ENCODE measurements around the gene RUNX1. TPM values are rescaled to one million over a fixed set of nuclear protein-coding genes. Genes with fewer than 3 reads are reported as not detected.

Gene RUNX1
- total and polyA plus RNA-seq, 10 of the 15 experiments (the other 5 are each of a cell fraction or from before 2014, with no cell fraction given) = 0.90 to 15.2 (median 4.1) TPM

DNA sequence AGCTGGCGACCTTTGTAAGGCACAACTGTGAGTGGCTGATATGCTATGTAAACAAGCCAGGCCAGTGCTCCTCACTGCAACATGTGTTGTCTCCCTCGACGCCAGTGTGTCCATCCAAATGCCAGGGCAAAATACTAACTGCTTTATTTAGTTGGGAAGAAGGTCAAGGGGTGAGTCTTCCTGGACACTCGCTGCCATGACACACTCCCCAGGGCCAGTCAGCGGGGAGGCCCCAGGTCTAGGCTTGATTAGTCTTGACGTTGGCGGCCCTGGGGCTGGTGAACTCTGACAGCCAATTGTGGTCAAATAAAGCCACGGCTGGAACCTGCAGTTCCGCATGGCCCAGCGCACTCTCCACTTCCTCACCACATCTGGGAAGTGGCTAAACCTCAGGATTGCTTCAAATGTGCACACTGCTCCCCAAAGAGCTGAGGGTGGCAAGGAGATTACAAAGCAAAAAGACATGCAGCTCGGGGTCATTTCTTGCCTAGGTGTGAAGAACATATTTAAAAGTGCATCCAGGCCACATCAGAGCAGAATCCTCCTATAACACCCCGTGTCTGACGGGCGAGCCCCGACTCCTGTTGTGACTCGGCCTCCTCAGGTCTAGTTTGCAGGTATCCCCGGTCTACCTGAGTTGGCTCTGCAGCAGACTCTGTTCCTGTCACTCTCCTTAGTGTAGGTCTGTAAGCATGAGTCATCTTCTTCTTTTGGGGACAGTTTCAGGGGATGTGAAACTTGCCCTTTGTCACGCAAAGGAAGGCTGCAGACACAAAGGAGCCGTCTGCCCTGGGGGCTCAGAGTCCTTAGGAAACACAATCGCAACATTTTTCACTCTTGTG, 183.5 kb downstream of the RUNX1 start (continued):
- TF ChIP-seq, protein P1, sequence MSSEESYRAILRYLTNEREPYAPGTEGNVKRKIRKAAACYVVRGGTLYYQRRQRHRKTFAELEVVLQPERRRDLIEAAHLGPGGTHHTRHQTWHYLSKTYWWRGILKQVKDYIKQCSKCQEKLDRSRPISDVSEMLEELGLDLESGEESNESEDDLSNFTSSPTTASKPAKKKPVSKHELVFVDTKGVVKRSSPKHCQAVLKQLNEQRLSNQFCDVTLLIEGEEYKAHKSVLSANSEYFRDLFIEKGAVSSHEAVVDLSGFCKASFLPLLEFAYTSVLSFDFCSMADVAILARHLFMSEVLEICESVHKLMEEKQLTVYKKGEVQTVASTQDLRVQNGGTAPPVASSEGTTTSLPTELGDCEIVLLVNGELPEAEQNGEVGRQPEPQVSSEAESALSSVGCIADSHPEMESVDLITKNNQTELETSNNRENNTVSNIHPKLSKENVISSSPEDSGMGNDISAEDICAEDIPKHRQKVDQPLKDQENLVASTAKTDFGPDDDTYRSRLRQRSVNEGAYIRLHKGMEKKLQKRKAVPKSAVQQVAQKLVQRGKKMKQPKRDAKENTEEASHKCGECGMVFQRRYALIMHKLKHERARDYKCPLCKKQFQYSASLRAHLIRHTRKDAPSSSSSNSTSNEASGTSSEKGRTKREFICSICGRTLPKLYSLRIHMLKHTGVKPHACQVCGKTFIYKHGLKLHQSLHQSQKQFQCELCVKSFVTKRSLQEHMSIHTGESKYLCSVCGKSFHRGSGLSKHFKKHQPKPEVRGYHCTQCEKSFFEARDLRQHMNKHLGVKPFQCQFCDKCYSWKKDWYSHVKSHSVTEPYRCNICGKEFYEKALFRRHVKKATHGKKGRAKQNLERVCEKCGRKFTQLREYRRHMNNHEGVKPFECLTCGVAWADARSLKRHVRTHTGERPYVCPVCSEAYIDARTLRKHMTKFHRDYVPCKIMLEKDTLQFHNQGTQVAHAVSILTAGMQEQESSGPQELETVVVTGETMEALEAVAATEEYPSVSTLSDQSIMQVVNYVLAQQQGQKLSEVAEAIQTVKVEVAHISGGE (CRISPR knock-in tag; IDR thresholded peaks at IDR 0.05) = no peak
- TF ChIP-seq SREBF2 (IDR thresholded peaks at IDR 0.05; ENCODE audit: low read length) (no peak), NFXL1 (IDR thresholded peaks at IDR 0.05; ENCODE audit: borderline replicate concordance) (no peak), JUNB (IDR thresholded peaks at IDR 0.05) (peak; percentile 96), TCF12 (IDR thresholded peaks at IDR 0.05; ENCODE audit: low read depth, low read length) (peak; percentile 86), KAT2A (conservative IDR thresholded peaks at IDR 0.05; ENCODE audit: control insufficient read depth, low read depth, low read length) (no peak), DPF2 (IDR thresholded peaks at IDR 0.05) (peak; percentile 99), CREB1 (IDR thresholded peaks at IDR 0.05; ENCODE audit: low read depth) (peak; percentile 56; the same call in 1 of the 2 replicates), TCF7 (IDR thresholded peaks at IDR 0.05; ENCODE audit: borderline replicate concordance) (no peak; the same call in none of the 2 replicates), GABPA (IDR thresholded peaks at IDR 0.05; ENCODE audit: low read depth) (0 out of 2 replicates have a peak, but pooled peaks have one; percentile 17), MXI1 (IDR thresholded peaks at IDR 0.05; ENCODE audit: low read depth, low read length) (0 out of 2 replicates have a peak, but pooled peaks have one; percentile 17), PAX5 (IDR thresholded peaks at IDR 0.05; ENCODE audit: borderline replicate concordance, low read depth, low read length) (peak; percentile 97), HCFC1 (IDR thresholded peaks at IDR 0.05; ENCODE audit: low read length) (no peak)
- TF ChIP-seq, protein P2, sequence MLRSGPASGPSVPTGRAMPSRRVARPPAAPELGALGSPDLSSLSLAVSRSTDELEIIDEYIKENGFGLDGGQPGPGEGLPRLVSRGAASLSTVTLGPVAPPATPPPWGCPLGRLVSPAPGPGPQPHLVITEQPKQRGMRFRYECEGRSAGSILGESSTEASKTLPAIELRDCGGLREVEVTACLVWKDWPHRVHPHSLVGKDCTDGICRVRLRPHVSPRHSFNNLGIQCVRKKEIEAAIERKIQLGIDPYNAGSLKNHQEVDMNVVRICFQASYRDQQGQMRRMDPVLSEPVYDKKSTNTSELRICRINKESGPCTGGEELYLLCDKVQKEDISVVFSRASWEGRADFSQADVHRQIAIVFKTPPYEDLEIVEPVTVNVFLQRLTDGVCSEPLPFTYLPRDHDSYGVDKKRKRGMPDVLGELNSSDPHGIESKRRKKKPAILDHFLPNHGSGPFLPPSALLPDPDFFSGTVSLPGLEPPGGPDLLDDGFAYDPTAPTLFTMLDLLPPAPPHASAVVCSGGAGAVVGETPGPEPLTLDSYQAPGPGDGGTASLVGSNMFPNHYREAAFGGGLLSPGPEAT (IDR thresholded peaks at IDR 0.05; ENCODE audit: low read depth) = peak; percentile 63; the same call in 1 of the 2 replicates
- TF ChIP-seq, protein P3, sequence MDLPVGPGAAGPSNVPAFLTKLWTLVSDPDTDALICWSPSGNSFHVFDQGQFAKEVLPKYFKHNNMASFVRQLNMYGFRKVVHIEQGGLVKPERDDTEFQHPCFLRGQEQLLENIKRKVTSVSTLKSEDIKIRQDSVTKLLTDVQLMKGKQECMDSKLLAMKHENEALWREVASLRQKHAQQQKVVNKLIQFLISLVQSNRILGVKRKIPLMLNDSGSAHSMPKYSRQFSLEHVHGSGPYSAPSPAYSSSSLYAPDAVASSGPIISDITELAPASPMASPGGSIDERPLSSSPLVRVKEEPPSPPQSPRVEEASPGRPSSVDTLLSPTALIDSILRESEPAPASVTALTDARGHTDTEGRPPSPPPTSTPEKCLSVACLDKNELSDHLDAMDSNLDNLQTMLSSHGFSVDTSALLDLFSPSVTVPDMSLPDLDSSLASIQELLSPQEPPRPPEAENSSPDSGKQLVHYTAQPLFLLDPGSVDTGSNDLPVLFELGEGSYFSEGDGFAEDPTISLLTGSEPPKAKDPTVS (IDR thresholded peaks at IDR 0.05; ENCODE audit: low read depth, low read length) = no peak
- TF ChIP-seq, protein P4, sequence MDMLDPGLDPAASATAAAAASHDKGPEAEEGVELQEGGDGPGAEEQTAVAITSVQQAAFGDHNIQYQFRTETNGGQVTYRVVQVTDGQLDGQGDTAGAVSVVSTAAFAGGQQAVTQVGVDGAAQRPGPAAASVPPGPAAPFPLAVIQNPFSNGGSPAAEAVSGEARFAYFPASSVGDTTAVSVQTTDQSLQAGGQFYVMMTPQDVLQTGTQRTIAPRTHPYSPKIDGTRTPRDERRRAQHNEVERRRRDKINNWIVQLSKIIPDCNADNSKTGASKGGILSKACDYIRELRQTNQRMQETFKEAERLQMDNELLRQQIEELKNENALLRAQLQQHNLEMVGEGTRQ (IDR thresholded peaks at IDR 0.05; ENCODE audit: borderline replicate concordance, low read depth, low read length) = no peak
- TF ChIP-seq, protein P5, sequence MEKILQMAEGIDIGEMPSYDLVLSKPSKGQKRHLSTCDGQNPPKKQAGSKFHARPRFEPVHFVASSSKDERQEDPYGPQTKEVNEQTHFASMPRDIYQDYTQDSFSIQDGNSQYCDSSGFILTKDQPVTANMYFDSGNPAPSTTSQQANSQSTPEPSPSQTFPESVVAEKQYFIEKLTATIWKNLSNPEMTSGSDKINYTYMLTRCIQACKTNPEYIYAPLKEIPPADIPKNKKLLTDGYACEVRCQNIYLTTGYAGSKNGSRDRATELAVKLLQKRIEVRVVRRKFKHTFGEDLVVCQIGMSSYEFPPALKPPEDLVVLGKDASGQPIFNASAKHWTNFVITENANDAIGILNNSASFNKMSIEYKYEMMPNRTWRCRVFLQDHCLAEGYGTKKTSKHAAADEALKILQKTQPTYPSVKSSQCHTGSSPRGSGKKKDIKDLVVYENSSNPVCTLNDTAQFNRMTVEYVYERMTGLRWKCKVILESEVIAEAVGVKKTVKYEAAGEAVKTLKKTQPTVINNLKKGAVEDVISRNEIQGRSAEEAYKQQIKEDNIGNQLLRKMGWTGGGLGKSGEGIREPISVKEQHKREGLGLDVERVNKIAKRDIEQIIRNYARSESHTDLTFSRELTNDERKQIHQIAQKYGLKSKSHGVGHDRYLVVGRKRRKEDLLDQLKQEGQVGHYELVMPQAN (conservative IDR thresholded peaks at IDR 0.05) = no peak

All from GM12878 (cell line).